ENCODE data around the gene ADAM15.

Gene ADAM15

DNA sequence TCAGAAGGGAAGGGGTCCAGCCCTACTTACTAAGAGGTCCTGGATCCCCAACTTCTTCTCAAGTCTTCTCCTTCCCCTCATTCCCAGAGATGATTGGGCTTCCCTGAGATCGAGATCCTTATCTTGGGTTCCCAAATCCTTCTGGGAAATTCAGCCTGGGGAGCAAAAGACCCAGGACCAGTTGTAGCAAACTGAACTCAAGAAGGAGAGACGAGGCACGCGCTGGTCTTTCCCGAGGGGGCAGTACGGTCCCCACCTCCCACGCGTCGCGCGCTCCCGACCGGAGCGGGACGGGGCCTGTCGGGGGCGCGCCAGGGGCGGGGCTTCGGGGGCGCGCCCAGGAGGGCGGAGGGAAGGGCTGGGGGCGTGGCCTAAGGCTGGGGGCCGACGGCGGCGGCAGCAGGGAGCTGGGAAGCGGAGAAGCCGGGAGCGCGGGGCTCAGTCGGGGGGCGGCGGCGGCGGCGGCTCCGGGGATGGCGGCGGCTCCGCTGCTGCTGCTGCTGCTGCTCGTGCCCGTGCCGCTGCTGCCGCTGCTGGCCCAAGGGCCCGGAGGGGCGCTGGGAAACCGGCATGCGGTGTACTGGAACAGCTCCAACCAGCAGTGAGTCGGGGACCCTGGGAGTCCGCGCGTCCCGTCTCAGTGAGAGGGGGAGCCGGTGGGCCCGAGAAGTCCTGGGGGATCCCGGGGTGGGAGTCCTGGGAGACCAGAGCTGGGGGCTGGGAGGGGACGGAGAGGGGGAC is 27.5 kb downstream of the ADAM15 start, which contains the start of gene EFNA3:
TSS of gene EFNA3 (plus strand) at position 369 of the 741 bp plus-strand sequence. CDS start at position 474, 105 bp downstream.
- Histone ChIP-seq H3K9ac (ENCODE audit: low read depth, low read length, poor library complexity, severe bottlenecking) (peak within 1 kb of the TSS; percentile 18), H3K36me3 (ENCODE audit: insufficient read depth, low read length) (no peaks in the 10 kb centered on the region), H4K20me1 (ENCODE audit: insufficient read depth, low read length, poor library complexity, severe bottlenecking) (no peaks in the 10 kb centered on the region), H3K27me3 (ENCODE audit: insufficient read depth, low read length, poor library complexity, severe bottlenecking) (no peaks in the 10 kb centered on the region), H3F3A (ENCODE audit: low read depth) (peaks cover 7% of the 10 kb centered on the region; the same call in 1 of the 2 replicates), H3K9me3 (ENCODE audit: insufficient read depth, low read depth, low read length) (no peaks in the 10 kb centered on the region), H3K4me3 (ENCODE audit: low read length, poor library complexity, severe bottlenecking) (peak within 1 kb of the TSS; percentile 77), H3K9me2 (replicated peaks; ENCODE audit: low read depth, low read length) (no peaks in the 10 kb centered on the region), H3K79me2 (ENCODE audit: insufficient read depth, low read length) (no peaks in the 10 kb centered on the region), H3K4me1 (ENCODE audit: insufficient read depth, low read length, poor library complexity, severe bottlenecking) (peaks cover 61% of the 10 kb centered on the region), H3K4me2 (ENCODE audit: low read depth, low read length, poor library complexity, severe bottlenecking) (peak within 1 kb of the TSS; percentile 92), H2AFZ (ENCODE audit: low read length) (no peak within 1 kb of the TSS)
- TF ChIP-seq EZH2phosphoT487 (IDR thresholded peaks at IDR 0.05; ENCODE audit: borderline replicate concordance): no peak
- TF ChIP-seq, protein P1, sequence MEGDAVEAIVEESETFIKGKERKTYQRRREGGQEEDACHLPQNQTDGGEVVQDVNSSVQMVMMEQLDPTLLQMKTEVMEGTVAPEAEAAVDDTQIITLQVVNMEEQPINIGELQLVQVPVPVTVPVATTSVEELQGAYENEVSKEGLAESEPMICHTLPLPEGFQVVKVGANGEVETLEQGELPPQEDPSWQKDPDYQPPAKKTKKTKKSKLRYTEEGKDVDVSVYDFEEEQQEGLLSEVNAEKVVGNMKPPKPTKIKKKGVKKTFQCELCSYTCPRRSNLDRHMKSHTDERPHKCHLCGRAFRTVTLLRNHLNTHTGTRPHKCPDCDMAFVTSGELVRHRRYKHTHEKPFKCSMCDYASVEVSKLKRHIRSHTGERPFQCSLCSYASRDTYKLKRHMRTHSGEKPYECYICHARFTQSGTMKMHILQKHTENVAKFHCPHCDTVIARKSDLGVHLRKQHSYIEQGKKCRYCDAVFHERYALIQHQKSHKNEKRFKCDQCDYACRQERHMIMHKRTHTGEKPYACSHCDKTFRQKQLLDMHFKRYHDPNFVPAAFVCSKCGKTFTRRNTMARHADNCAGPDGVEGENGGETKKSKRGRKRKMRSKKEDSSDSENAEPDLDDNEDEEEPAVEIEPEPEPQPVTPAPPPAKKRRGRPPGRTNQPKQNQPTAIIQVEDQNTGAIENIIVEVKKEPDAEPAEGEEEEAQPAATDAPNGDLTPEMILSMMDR (conservative IDR thresholded peaks at IDR 0.05; ENCODE audit: low read length): no peak

DNA sequence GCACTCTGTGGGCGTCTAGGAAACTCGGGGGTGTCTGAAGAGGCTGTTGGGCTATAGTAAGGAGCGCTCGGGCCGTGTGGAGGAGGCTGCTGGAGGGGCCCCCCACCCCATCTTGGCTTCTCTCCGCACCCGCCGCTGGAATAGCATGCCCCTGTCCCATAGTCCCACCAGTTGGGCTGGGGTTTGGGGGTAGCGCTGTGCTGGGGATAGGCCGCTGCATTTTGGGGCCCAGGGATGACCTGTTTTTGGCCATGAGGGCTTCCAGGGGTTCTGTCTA is 28.0 kb downstream of the ADAM15 start:
- Histone ChIP-seq H3K9me3 (ENCODE audit: insufficient read depth, low read depth, low read length) (no peaks in the 10 kb centered on the region), H3K4me2 (ENCODE audit: low read depth, low read length, poor library complexity, severe bottlenecking) (peak overlapping the region; percentile 92), H3K4me3 (ENCODE audit: low read length, poor library complexity, severe bottlenecking) (no peak overlapping the region), H3K27me3 (ENCODE audit: insufficient read depth, low read length, poor library complexity, severe bottlenecking) (no peaks in the 10 kb centered on the region), H4K20me1 (ENCODE audit: insufficient read depth, low read length, poor library complexity, severe bottlenecking) (no peaks in the 10 kb centered on the region), H3K9ac (ENCODE audit: low read depth, low read length, poor library complexity, severe bottlenecking) (no peak overlapping the region), H3K79me2 (ENCODE audit: insufficient read depth, low read length) (no peaks in the 10 kb centered on the region), H3F3A (ENCODE audit: low read depth) (peaks cover 7% of the 10 kb centered on the region; the same call in 1 of the 2 replicates), H3K36me3 (ENCODE audit: insufficient read depth, low read length) (no peaks in the 10 kb centered on the region), H2AFZ (ENCODE audit: low read length) (no peak overlapping the region), H3K9me2 (replicated peaks; ENCODE audit: low read depth, low read length) (no peaks in the 10 kb centered on the region), H3K4me1 (ENCODE audit: insufficient read depth, low read length, poor library complexity, severe bottlenecking) (peaks cover 60% of the 10 kb centered on the region)
- TF ChIP-seq, protein P1 (conservative IDR thresholded peaks at IDR 0.05; ENCODE audit: low read length): no peak

DNA sequence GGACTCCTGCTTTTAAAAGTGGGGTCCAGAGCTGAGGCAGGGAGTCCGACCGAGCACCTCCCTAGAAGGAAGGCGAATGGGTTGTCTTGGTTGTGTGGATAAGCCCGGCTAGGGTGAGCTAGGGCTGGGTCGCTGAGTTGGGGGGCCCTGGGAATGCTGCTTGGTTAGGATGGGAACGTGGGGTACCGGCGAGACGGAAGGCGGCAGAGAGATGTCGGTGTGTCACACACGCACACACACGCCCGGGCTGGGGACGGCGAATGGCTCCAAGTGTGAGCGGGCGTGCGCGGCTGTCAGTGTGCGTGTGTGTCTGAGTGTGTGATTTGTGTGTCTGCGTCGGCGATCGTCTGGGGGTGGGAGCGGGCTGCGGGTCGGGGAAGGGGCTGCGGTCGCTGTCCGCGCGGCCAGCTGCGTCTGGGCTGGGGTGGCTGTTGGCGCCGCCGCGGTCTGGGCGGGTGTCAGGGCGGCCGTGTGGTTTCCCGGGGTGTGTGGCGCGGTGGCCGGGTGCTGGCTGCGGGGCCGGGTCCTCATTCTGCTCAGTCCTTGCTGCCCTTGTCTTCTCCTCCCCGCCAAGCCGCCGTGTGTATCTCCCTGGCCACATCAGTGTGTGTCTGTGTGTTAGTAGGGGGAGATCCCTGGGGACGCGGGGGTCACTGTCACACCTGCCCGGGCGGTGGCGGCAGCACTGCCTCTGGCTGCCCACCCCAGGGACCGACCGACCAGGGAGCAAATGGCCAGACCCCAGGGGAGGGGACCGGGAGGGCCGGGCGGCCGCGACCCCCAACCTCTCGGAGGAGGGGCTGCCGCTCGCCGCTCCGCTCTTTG is 28.6 kb downstream of the ADAM15 start:
- Histone ChIP-seq H3K9ac (ENCODE audit: low read depth, low read length, poor library complexity, severe bottlenecking) (peak overlapping the region; percentile 74), H3K4me3 (ENCODE audit: low read length, poor library complexity, severe bottlenecking) (peak overlapping the region; percentile 77), H3K9me2 (replicated peaks; ENCODE audit: low read depth, low read length) (no peaks in the 10 kb centered on the region), H3K27me3 (ENCODE audit: insufficient read depth, low read length, poor library complexity, severe bottlenecking) (no peaks in the 10 kb centered on the region), H3K36me3 (ENCODE audit: insufficient read depth, low read length) (no peaks in the 10 kb centered on the region), H3K9me3 (ENCODE audit: insufficient read depth, low read depth, low read length) (no peaks in the 10 kb centered on the region), H3F3A (ENCODE audit: low read depth) (peaks cover 7% of the 10 kb centered on the region; the same call in 1 of the 2 replicates), H4K20me1 (ENCODE audit: insufficient read depth, low read length, poor library complexity, severe bottlenecking) (no peaks in the 10 kb centered on the region), H3K79me2 (ENCODE audit: insufficient read depth, low read length) (no peaks in the 10 kb centered on the region), H2AFZ (ENCODE audit: low read length) (no peak overlapping the region), H3K4me2 (ENCODE audit: low read depth, low read length, poor library complexity, severe bottlenecking) (peak overlapping the region; percentile 92), H3K4me1 (ENCODE audit: insufficient read depth, low read length, poor library complexity, severe bottlenecking) (peaks cover 61% of the 10 kb centered on the region)
- TF ChIP-seq EZH2phosphoT487 (IDR thresholded peaks at IDR 0.05; ENCODE audit: borderline replicate concordance): no peak
- TF ChIP-seq, protein P1 (conservative IDR thresholded peaks at IDR 0.05; ENCODE audit: low read length): no peak

Data from Loucy (cell line).